ENCODE data around the gene KNSTRN.

Gene KNSTRN

DNA sequence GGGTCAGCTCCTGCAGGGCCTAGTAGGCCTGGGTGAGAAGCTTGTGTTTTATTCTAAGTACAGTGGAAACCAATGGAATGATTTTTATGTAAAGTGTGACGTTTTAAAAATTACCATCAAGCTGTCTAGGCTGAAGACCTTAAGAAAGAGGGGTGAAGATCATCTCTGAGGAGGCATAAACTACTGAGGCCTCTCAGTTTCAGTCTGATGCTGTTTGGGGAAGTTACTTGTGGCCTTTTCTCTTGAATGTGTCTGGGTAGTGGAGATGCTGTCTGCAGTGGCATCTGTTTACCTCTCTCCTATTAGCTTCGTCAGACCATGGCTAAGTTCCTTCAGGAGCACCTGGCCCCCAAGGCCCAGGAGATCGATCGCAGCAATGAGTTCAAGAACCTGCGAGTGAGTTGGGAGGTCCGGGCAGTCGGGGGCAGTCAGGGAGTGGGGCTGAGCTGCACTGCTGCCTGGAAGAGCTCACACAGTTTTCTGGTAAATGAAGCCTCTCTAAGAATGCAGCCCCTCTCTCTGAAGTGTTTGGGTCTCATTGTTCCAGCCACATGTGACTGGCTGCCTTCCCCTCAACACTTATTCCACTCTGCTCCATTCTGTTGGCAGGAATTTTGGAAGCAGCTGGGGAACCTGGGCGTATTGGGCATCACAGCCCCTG lies 24.9 kb downstream of the KNSTRN start:
- DNase-seq = no peak

DNA sequence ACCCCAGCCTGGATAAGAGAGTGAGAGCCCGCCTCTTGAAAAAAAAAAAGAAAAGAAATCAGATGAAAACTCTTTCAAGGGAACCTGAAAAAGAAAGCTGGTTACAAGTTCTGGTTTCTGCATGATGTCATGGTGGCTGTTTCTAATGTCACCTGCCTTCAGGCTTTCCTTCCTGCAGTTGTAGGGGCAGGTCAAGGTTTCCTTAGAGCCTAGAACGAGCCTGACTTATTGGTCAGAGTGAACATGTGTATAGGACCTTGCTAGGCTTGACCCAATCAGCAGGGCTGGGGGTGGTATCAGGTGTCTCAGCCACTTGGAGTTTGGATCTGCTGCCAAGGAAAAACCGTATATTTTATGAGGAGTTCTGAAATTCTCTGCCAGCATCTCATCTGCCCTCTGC lies 26.8 kb downstream of the KNSTRN start:
- DNase-seq = no peak

DNA sequence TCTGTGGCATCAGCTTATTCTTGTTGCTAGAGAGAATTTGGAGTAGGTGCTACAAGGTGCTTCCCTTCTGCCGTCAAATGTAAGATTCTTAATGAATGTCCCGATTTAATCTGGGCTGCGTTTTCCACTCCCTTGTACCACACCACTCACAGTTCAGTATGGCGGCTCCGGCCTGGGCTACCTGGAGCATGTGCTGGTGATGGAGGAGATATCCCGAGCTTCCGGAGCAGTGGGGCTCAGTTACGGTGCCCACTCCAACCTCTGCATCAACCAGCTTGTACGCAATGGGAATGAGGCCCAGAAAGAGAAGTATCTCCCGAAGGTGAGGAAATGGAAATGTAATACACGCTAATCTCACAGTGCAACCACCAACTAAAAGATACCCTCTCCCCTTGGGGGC lies 28.0 kb downstream of the KNSTRN start:
- no peak for DNase-seq

DNA sequence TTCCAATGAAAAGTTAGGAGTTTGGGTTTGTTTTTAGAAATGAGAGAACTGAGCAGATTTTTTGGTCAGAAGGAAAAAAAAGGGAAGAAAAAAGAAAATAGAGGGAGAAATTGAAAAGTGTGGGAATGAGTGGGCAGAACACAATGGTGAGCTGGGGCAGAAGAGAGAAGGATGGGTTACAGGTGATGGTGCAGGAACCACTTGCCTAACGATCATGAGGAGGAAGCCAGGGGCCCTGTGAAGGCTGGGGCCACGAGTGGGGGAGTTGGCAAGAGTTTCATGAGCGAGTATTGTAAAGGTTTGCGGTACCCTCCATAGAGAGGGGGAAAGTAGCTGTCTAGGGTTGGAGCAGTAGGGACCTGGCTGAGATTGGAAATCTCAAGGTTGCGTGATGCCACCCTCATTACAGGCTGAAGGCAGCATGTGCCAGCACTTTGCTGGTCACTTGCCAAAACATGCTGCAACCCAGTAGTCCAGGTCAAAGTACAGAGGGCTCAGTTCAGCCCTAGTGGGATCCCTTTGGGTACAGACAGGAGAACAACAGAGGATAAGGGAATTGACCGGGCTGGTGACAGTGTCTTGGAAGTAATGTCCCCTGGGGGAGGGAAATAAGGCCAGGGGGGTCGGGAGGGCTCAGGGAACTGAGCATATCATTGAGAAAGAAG lies 29.7 kb downstream of the KNSTRN start:
- no peak for DNase-seq

DNA sequence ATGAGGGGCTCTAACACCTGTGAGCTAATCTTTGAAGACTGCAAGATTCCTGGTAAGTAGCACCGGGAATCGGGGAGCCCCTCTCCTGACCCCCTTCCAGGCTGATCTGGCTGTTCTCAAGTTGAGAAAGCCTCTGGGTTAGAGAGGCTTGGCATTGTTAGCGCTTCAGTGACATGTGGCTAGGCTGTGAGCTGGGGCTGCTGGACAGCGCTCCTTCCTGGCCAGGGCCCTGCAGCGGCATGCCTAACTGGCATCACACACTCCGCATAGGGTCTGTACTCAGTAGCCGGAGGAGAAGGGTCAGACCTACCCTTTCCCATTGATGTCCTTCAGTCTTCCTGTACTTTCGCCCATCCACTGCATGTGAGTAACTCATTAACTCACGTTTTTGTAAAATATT lies 30.5 kb downstream of the KNSTRN start:
- DNase-seq = no peak

DNA sequence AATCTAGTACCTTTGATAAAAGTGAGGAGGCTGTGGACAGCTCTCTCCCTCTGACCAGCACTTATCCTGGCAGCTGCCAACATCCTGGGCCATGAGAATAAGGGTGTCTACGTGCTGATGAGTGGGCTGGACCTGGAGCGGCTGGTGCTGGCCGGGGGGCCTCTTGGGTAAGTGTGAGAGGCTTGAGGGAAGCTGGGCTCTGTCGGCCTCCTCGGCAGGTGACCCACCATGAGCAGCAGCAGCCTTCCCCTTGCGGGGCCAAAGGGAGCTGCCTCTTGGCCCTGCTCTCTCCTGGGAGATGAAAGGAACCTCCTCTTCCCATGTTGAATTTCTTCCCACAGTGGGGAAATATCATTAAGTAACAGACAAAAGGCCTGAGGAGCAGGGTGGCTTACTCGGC lies 32.3 kb downstream of the KNSTRN start:
- no peak for DNase-seq

DNA sequence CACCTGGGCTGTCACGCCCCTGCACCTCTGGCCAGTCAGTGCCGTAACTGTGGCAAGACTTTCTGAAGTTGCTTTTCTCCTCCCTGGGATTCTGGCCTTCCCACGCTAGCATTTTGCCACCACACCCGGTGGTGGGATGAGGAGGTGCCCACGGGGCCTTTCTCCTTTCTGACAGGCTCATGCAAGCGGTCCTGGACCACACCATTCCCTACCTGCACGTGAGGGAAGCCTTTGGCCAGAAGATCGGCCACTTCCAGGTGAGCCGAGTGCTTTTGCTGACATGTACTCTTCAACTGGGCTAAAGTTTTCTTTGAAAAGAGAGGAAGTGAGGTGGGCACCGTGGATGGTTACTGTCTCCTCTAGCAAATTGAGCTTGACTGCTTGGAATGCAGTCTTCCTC lies 32.7 kb downstream of the KNSTRN start:
- DNase-seq = no peak

DNA sequence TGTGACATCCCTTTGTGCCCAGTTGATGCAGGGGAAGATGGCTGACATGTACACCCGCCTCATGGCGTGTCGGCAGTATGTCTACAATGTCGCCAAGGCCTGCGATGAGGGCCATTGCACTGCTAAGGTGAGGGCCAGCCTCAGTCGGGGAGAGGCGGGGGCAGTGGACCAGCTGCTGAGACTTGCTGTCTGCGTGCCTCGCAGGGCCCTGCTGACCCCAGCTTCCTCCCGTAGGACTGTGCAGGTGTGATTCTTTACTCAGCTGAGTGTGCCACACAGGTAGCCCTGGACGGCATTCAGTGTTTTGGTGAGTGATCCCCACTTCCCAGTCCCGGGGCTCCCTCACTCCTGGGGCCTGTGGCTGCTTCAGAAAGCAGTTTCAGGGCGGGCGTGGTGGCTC lies 33.5 kb downstream of the KNSTRN start:
- DNase-seq = no peak

DNA sequence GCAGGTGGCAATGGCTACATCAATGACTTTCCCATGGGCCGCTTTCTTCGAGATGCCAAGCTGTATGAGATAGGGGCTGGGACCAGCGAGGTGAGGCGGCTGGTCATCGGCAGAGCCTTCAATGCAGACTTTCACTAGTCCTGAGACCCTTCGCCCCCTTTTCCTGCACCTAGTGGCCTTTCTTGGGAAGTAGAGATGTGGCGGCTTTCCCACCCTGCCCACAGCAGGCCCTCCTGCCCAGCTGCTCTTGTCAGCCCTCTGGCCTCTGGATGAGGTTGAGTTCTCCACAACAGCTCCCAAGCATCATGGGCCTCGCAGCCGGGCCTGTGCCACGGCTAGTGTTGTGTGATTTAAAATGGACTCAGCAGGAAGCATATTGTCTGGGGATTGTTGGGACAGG lies 35.6 kb downstream of the KNSTRN start:
- DNase-seq = no peak

DNA sequence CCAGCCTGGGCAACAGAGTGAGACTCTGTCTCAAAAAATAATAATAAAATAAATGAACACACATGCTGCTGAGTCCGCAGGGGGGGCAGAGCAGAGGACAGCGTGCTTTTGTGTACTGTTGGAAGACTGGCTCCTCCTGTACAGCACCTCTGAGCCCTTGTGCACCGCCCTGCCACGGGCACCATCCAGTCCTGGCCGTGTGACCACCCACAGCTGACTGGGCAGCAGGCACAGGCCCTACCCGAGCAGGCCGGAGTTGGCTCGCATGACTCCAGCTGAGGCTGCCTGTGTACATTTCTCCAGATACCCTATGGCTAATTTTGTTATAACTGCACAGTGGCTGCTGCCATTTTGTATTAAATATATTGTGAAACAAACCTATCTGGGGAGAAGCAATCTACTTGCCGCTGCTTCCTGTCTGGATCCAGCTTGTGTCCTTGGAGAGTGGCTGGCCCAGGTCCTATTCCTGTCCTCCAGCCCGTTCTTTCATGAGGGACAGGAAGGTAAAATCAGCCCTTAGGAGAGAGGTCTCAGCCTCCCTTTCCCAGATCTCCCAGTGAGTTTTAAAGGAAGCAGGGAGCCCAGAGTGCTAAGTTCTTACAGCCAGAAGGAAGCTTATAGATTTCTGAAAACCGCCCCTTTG lies 37.7 kb downstream of the KNSTRN start:
- no peak for DNase-seq

DNA sequence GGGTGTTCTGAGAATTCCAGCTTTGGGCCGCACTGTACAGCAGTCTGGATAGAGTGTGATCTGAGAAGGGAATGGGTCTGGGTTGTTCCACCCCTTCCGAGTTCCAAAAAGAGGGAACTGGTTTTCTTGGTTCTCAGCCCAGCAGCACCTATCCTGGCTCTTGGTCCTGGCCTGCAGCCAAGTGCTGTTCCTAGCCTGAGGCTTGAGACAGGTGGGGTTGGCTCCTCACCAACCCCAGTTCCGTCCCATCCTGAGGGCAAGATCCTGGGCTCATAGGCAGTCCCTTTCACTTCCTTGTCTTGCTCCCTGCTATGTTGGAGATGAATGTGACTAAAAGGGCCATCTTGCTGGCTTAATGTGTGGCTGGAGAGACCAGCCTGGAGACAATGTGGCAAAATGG lies 38.3 kb downstream of the KNSTRN start:
- no peak for DNase-seq

DNA sequence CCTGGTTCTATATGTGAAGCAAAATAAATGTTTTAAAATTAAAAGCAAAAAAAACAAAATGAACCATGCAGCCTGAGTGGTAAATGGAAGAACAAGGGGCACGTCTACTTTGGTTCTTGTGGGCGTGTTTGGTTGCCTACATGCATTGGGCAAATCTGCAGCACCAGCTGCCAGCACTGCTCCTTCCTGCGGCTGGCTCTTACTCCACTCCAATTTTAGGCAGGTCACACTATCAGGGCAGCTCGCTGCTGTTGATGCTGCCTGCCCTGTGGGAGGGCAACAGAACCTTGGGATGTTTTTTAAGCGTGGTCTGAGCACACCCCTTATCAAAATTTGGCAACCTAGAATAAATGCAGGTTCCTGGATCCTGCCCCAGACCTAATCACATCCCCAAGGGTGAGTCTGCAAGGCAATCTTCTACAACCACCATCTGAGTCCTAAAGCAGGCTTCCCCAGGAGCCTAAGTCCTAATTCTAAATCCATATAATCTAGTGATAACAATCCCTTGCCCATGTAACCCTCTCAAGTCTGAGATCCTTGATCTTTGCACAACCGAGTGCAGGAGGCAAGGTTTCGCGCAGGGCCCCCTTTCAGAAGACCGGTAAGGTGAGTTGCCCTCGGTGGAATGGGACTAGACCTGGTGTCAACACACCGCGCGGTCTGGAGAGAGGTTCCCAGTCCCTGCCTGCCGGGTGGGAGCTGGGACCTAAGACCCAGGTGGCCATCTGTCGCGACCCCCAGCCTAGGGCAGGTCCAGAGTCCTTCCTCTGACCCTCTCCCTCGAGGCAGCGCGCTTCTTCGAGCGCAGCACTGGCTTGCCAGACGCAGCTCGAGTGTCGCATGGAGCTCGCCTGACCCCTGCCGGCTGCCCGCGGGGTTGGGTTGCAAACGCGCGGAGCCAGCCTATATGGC lies 39.0 kb downstream of the KNSTRN start:
- peak; percentile 80 for DNase-seq

DNA sequence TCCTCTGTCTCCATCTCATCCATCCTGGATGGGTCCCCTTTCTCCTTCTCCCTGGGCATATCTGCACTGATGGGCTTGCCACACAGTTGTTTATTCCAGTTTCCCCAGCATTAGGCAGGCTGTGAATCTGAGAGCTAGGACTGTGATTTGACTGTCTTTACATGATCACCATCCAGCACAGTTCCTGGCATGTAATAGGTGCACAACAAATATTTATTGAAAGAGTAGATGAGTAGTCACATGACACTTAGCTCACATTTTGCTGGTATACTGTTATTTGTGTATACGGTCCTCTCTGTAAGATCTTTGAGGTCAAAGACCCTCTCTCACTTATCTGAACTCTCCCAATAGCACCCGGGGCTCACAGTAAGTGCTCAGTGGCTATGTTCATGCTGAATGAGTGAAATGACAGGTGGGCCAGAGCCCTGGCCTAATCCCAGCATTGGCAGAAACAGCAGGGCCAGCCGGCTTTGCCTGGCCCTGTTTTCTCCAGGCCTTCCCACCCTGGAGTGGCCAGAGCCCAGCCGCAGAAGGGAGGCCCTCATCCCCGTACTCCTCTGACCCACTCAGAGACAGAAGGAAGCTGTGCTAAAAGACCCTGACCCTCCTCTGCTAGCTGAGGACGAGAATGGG lies 42.1 kb downstream of the KNSTRN start:
- no peak for DNase-seq

DNA sequence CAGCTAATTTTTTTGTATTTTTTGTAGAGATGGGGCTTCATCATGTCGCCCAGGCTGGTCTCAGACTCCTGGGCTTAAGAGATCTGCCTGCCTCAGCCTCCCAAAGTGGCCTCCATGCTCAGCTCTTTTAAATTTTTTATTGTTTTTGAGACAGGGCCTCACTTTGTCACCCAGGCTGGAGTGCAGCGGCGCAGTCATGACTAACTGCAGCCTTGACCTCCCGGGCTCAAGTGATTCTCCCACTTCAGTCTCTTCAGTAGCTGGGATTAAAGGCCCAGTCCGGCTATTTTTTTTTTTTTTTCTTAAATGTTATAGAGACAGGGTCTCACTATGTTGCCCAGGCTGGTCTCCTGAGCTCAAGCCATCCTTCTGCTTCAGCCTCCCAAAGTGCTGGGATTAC lies 43.2 kb downstream of the KNSTRN start:
- DNase-seq = no peak

DNA sequence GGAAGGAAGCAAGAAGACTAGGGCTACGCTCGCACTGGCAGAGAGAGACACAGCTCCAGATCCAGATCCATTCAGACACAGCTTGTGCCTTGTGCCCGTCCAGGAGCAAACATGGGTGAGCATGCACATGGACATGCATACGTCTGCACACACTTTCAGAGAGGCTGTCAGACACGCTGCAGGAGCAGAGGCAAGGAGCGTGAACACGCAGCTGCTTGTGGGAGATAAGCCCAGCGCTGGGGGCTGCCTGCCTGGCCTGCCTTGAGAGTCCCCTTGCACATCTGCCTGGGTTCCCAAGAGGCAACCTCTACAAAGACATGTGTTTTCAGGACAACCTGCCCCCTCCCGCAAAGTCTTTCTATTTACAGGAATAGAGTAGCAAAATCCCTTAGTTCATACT lies 44.7 kb downstream of the KNSTRN start:
- DNase-seq = no peak

DNA sequence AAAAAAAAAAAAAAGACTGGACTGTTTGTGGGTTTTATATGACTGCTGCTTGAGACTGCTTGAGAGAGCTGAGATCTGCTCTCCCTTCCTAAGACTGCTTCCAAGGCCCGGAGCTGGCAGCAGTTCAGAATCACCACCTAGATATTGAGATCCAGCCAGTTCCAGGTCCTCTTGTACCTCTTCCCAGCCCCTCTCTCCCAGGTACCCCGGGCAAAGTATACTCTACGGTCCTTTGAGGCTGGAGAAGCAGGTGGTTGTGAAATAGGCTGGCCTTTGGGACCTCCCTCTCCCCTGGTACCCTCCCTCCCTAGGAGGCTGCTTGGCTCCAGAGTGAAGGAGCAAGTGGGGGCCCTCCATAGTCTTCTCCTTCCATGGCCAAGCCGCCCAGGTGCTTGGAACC lies 45.7 kb downstream of the KNSTRN start:
- no peak for DNase-seq

DNA sequence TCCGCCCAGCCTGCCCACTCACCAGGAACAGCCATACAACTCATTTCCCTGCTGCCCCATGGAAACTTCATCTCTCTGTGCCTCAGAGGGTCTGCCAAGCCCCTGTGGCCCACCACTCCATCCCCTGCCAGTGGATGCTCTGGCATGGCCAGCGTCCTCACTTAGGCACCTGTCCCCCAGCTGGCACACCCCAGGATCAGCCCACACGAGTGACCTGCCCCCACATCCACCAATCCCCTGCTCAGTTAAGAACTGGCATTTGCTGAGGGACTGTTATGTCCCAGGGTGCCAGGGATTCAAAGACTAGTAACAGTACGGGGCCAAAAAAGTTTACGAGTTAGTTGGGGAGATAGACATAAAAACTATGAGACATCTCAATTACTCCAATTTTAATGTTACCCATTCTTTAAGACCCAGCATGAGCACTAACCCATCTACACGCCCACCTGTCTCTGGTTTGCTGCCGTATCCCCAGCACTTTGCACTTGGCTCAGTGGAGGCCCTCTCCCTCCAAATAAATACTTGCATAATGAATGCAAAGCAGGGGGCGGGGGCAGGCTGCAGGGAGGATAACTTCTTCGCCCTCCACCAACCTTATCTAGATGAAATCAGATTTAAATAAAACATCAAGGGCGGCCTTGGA lies 46.7 kb downstream of the KNSTRN start:
- DNase-seq = no peak

DNA sequence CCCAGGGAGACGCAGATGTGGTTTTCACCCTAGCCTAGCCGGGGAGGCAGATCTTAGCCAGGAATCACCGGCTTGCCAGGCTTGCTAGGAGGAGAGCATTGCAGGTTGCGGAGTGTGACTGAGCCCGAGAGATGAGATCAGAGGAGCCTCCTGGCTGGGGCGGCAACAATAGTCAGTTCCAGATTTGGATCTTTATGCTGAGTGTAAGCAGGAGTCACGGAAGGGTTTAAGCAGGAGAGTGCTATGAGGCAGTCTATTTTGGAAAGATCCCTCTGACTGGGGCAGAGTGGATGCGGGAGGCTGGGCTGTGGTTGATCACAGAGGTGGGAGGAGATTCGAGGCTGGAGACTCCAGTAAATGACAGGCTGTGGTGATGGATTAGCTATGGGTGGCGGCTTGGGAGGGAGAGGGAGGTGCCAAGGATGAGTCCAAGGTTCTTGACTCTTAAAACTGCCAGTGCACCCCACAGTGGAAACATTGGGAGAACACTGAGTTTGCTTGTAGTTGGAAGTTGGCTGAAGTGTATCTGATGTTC lies 47.8 kb downstream of the KNSTRN start:
- DNase-seq = no peak

DNA sequence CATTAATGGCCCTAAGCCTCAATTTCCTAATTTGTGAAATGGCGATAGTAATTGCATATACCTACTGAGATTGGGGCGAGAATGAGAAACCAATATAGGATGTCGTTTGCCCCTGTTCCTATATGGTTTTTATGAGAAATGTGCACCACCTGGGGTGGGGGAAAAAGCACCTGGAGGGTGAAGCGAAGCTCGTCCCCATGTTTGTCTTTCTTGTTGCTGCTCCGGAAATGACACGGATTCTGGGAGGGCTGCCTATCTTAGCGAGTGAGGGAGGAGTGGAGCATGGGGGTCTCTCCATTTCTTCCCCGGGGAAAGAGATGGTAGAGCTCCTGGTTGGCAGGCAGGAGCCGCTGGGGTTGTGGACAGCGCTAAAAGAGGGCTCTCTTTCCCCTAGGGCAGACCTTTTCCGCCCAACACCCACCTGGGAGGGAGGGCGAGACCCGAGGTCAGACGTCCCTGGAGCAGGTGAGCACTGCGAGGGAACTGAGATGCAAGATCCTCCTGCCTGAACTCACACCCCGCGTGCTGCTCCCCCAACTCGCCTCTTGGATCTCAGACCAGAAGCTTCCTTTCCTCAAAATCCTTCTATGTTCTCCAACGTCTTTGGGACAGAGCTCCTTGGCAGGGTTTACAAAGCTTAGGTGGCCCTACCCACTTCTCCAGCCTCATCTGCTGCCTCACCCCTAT lies 52.6 kb downstream of the KNSTRN start:
- no peak for DNase-seq

DNA sequence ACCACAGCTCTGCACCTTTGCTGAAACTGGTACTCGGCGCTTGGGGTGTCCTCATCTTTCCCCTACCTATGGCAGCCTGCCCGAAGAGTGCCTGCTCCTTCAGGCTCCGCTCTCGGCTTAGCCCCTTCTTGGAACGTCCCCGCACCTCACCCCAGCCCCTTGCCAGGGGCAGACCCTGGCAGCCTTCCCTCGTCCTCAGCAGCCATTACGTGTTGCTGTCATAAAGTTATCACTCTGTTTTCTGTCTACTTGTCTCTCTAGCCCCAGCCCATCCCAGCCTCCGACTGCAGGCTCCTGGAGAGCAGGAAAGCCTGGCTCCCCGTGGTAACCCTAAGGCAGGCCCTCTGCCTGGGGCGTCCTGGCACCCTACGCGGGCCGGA lies 53.2 kb downstream of the KNSTRN start:
- DNase-seq = no peak

DNA sequence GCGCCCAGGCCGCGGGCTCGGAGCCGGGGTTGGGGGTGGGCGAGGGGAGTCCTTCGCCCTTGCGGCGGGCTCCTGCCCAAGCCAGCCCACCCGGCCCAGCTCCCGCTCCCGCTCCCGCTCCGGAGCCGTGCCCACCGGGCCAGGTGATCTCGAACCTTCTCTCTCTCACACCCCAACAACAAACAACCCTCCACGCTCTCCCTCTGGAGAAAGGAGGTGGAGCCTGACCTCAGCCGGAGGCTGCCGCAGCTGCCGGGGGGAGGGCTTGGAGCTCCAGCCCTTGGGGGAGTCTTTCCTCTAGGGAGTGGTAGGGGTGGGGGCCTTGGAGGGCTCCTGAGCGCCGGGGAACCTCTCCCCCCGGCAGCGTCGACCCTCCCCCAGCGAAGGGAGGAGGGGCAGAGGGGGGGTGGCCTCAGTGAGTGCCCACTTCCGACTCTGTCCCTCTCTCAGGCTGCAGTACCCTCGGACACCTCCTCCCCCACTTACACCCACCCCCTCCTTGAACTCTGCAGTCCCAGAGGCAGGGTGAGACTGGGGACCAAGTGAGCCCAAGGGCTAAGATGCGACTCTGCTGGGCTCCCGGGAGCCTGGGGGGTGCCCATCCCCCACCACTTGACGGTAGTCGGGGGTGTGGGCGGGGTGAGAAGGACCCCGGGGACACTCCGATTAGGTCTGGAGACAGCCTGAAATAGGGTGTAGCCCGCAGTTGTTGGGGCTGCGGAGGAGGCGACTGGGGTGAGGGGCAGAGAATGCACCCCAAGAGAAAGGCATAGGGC lies 53.8 kb downstream of the KNSTRN start:
- no peak for DNase-seq
